Measurements from ENCODE around the gene PARS2.

The PARS2 gene

DNA sequence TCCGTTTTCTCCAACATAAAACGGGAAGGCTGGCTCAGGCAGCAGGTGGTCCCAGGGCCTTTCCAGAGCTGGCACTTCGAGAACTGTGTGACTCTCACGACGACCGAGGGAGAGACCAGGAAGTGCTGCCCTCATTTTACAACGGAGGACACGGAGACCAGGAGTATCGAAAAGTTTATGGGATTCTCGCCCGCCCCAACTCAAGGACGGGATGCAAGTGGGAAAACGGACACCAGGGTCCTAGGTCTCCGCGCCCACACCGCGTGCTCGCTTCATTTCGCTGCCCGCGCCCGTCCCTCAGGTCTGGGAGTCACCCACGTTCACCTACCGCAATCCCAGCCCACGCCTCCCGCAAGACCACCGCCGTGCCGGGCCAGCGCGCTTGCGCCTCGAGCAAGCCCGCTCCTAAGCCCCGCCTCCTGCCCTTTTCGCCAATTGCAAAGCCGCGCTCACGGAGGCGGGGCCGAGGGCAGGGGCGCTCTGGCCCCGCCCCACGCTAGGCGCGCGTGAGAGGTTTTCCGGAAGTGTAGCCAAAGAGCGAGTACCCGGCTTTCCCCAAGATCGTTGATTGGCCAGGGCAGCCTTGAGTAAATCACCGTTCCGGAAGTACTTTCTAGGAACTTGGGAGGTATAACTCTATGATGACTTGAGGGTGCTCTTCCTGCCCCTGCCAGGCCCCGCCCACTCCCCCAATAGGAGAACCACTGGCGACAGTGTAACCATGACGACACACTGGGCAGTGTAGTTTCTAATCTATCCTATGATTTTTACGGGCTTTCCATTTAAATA is at the start of gene PARS2:
TSS of gene PARS2 (minus strand) at position 391 of the 789 bp plus-strand sequence. CDS start 5,362 bp downstream, outside the sequence.
- peak; percentile 97 to 99 for DNase-seq

DNA sequence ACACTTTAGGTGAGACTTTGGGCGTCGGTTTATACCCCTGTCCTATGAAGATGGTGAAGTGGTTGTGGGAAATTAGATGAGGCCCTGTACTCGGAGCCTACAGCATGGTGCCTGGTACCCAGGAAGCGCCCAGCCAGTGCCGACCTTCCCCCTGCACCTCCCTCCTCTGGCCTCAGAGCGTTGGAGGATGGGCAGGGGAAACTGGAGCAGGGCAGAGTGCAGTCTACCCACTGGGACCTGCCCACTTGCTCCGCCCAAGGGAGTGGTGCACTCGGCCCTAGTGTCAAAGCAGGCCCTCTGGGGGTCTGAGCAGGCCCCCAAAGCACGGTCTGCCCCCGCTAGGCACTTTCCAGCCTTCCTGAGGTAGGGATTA is 49.8 kb upstream of the PARS2 start:
- DNase-seq = no peak

DNA sequence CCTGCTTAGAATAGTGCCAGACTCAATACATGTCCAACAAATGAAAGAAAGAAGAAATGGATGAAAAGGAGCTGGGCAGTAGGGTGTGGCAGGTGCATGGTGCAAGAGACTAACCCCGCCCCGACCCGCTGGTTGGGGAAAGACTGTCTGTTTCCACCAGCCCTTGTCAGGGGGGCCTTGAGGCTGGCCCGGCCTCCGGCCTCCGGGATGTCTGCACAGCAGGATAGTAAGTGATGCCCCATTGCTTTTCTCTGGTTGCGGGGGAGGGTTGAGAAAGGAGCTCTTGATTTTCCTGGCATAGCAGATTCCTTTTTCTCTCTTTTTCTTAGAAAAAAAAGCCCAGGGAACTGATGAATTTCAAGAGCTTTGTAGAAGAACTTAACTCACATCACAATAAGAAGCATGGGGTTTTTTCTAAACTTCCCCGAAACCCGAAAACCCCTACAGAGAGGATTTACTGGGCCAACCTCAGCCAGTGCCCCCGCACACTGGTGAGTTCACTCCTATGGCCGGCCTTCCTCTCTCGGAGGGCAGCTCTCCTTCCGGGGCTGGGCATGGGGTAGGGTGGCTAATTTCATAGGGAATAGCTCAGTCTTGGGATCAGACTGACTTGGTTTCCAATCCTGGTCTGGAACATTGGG is 49.3 kb upstream of the PARS2 start:
- DNase-seq = no peak

DNA sequence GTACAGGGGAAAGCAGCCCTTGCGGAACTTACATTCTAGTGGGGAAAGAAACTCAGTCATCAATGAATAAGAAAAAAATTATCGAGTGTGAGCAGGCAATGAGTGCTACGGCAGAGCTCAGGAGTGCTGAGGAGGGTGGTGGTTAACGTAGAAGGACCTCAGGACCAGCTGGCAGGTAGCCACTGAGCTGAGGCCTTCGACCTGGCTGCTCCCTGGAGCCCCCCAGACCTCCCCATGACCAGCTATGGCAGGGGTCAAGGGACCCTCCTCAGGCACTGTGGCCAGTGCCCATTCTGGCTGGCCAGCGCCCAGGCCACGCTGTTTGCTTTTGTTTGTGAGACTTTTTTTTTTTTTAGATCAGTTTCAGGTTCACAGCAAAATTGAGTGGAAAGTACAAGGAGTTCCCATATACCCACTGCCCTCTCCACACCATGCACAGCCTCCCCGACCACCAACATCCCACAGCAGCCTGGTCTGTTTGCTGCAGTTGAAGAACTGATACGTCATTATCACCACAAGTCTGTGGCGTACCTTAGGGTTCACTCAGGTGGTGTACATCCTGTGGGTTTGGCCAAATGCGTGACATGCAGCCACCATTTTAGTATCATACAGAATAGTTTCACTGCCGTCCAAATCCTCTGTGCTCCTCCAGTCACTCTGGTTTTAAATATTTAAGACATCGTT is 48.6 kb upstream of the PARS2 start:
- no peak for DNase-seq

DNA sequence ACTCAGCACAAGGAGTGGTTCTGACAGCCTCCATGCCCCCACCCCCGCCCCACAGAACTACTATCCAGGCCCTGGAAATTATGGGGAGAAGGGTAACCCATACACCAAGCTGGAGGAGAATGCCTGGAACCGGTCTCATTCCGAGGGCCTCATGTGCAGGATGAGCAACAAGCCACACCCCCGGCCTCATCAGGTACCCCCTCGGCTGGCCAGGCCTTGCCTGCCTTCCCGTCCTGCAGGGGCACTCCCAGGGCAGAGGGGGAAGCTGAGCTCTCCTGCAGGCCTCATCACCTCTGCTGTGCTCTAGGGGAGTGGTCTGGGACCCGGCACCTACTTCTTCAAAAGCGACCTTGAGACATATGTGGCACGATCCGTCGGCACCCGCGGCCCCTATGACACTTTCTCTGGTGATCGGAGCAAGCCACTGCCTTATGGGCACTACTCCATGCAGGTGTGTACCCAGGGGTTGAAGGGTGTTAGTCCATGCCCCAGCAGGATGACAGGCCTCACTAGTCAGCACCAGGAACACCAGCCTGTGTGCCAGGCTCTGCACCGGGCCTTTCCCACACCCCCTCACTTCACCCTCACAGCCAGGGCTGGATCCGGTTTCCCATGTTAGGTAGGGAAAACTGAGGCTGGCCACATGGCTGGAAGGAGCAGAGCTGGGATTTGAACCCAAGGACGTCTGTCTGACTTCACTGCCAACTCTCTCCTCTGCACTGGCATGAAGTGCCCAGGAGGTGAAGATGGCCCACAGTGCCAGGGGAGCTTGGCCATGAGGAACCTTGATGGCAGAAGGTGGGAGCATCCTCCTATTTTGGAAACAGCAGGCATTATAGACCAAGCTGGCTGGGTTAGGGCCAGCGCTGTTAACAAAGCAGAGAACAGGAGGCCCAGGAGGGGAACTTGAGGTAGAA is 47.7 kb upstream of the PARS2 start:
- no peak for DNase-seq

DNA sequence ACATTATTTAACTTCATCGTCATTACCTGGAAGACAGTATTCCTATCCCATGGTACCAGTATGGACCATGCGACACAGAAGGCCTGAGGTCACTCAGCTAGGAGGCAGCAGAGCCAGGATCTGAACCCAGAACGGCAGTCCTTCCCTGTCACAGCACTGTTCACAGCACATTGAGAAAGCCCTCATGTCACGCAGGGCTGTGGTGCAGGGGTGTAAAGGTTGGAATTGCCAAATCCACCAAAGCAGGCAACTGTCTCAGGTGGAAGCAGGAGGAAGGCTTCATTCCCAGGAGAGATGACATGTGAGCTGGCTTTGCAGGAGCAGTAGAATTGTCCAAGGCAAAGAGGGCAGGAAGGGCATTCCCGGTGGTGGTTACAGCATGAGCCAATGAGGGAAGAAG is 46.7 kb upstream of the PARS2 start:
- DNase-seq = no peak

DNA sequence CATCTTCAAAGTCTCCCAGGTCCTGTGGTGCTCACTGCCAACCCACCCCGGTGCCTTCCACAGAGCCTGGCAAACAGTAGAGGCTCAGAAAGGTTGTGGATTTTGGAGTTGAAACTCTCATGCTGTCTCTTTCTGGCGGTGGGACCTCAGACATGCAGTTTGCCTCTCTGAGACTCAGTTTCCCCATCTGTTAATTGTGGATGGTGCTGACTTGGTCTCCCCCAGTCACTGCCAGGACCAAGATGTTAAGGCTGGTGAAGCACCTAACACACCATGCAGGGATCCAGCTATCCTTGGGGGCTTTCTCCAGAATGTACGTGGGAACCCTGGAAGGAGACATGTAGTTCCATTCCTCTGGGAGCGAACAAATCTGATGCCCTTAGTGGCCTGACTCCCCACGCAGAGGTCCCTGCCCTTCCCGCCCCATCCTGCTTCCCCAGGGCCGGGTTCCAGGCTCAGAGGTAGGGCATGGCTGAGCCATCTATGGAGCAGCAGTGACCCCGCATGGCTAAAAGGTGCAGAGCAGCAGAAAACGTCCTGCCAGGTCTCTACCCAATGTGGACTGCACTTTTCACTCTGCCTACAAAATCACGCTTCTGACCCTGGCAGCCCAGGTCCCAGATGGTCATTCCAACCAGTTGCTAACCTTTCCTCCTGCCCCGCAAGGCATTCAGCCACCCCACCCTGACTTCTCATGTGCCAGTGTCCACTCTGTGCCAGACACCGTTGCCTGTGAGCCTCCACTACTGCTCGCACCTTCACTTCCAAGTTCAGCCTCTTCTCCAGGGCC is 46.0 kb upstream of the PARS2 start:
- peak; percentile 17 to 65 for DNase-seq

DNA sequence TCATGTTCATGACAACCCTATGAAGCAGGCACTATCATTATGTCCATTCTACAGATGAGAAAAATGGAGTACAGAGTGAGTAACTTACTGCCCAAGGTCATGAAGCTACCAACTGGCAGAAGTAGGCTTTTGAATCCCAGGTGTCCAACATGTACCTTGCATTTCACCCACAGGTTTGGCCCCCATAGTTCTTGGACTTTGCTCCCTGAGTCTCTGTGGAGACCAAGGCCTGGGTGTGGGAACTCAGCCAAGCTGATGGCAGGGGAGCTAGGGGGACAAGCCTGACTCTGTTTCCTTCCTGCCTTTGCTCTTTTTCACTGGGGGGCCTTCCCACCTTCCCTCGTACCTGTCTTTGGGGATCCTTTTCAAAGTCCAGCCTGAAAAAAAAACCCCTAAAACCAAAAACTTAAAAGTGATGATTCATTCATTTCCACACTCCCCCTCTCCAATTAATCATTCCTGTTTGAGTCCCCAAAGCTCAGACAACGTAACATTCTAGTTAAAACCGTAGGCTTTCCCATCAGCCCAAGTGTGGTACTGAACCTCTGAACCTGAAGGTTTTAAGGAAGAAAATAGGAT is 45.3 kb upstream of the PARS2 start:
- no peak for DNase-seq

DNA sequence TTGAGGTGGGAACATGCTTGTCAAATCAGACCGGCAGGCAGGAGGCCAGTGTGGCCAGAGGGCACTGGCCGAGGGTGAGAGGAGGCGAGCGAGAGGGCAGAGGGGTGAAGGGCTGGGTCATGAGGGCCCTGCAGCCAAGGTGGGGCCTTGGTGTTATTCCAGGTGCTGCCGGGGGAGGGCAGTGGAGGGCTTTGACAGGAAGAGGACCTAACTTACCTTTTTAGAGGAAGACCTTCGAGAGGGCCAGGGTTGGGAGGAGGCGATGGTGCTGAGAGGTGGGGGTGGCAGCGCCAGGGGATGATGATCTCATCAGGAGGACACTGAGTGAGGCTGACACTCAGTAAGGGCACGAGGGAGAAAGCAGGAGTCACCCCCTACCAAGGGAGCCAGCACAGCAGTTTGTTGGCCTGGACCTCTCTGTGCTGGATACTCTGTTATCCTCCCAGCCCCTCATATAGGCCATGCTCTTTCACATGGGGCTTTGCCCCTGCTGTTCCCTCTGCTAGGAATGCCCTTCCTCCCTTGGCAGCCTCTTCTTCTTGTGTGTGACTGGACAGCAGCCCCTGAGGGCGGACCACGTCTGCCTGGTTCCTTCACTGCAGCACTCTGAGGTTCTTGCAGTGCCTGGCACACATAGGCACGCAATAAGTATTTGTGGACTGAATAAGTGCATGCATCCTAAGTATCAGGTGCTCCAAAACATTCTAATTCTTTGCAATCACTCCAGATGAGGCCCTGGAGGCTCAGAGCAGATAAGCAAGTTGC is 44.3 kb upstream of the PARS2 start:
- no peak for DNase-seq

DNA sequence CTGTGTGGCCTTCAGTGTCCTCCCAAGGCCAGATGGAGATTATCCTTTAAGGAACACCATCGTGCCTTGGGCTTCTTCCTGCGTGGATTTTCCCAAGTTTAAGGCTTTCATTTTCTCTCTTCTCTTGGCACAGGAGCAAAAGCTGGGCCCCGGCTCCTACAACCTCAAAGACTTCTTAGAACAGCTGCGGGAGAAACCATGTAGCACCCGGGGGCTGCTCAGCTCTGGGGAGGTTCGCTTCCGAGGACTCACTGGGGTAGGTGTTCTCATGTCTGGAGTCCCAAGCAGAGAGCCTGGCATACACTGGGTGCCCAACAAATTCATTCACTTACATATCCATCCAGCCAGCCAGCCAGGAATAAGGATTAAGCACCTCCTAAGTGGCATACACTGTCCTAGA is 43.4 kb upstream of the PARS2 start:
- DNase-seq = no peak

DNA sequence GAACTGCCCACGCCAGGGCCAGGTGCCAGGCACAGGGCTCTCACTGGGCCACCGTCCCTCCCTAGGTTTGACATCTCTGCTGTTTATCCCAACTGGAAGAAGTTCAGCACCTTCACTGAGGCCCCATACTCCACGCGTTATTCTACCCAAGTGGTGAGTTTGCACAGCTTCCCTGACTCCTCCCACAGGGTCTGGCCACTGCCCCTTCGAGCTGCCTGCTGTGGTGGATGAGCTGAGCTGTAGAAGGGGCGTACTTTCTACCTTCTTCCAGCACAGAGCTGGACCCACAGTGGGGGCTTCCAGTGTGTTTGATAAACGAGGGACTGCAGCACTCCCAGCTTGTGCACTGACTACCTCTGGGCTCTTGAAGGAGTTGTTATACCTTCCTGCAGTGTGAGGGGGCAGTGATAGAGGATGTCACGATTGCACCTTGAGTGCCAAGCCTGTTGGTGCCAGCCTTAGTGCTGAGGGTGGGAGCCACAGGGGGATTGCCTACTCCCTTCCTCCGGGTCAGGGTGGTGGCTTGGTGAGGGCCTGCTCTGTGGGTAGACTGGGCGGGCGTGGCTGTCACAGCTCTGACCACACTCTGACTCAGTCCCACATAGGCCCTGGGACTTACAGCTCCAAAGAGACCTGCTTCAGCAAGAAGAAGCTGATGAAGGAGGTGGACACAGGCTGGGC is 42.7 kb upstream of the PARS2 start:
- no peak for DNase-seq

DNA sequence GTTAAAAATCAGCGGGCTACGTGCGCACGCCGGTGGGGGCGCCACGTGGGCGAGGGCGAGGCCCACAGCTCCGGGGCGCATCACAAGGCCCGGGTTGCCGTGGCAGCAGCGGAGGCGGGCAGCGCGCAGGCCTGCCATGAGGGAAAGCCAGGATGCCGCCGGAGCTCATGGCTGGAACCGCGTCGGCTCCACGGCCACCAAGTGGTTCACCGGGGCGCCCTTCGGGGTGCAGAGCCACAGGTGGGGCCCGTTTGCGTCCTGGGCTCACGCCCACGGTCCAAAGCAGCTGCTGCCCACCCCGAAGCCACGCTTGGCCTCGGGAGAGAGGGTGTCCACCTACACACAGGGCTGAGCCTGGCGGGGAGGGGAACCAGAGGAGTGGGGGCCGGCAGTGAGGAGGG is 41.7 kb upstream of the PARS2 start:
- DNase-seq = no peak

DNA sequence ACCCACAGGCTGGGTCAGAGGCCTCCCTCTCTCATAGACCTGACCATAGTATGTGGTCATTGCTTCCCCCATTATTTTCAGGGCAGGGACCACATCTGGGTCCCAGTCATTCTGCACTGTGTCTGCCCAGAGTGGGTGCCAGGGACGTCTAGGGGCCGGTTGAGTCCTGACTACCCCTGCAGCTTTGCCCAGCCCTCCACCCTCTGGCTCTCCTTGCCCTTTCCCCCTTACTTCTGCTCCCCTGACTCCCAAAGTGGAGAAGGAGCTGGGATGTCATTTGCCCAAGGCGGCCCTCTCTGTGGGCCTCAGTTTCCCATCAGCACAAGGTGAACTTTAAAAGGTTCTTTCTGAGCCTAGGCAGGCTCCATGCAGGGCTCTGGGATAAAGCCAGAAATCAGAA is 41.1 kb upstream of the PARS2 start:
- DNase-seq = no peak

DNA sequence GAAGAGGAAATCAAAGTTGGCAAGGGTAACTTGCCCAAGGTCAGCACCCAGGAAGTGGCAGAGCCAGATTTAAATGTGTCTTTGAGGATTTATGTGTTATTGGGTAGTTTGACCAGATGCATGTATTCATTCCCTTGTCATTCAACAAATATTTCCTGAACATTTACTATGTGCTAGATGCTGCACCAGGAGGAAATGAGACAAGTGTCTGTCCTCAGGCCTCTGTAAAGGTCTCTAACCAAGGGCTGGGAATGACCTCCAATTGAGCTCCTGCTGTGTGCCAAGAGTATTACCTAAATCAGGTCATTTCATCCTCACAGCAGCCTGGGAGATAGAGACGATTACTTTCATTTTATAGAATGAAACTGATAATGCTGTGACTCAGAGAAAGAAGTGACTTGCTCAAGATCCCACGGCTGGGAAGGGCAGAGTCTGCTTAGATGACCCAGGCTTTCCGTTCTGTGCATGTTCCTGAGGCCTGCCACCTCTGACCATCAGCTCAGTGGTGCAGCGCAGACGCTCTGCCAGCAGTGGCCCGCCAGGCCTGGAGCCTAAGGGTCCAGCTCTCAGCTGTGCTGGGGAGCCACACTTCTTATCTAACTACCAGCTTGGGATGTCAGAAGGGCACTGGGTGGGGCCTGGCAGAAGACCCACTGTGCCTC is 40.3 kb upstream of the PARS2 start:
- DNase-seq = no peak

DNA sequence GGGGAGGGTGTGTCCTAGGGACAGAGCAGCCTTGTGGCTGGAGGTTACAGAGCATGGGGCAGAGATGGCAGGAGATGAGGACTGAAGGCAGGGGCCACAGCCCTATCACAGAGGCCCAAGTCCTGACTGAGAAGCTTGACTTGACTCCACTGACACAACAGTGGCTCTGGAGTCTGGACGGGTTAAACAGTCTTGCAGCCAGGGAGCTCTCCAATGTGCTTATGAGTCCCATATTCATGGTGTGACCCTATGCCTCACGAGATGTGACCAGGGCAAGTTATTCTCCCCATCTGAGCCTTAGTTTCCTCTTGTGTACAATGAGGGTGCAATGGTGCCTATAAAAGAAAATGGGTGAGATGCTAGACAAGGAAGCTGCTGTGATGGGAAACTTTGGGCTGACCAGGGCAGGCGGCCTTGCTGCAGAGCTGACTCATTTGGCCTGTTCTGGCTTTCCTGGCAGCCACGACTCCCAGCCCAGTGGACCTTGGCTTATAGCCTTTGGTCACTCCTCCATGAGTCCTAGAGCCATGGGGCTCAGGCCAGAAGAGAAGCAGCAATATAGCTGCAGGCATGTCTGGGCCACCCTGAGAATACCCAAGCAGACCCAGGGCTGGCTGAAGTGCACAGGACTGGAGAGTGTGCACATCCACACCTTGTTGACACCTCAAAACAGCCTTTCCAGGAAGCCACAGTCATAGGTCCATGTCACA is 39.6 kb upstream of the PARS2 start:
- DNase-seq = no peak

DNA sequence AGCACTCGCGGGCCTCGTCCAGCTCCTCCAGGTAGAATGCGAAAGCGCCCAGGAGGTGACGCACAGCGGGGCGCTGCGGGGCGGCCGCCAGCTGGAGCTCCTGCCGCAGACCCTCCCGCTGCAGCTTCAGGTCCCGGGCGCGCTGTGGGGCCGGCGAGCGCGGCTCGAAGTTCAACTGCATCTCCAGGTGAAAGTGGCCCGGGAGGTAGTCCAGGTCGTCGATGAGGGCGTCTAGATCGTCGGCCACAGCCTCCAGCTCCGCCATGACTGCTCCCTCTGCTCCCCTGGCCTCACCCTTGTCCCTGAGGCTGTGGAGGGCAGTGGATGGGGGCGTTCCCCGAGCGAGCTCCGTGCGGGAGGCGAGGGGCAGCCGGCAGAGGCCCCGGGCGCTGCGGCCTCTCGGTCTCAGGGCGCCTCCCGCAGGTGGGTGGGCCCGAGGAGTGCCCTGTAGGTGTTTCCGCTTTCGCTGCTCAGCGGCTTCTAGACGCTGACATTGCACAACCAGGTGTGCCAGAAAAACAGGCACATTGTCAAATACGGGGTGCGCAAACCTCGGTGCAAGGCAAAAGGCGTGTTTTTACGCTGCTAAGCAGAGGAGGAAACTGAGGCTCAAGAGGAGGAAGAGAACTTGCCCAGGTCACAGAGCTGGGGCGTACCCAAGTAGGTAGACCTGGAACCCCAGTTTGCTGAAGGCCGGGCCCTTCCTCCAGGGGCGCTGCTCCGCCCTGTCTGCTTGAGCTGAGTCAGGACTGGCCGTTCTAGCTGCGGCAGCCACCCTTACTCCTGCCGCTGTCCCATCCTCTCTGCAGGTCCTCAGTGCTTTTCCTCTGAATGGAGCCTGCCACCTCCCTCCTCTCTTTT is 36.8 kb upstream of the PARS2 start, which contains the start of gene TTC22:
TSS of gene TTC22 (minus strand) at position 425 of the 861 bp plus-strand sequence. CDS start at position 265, 160 bp downstream.
- peak in 1 of 2 experiments; percentile 42 for DNase-seq

DNA sequence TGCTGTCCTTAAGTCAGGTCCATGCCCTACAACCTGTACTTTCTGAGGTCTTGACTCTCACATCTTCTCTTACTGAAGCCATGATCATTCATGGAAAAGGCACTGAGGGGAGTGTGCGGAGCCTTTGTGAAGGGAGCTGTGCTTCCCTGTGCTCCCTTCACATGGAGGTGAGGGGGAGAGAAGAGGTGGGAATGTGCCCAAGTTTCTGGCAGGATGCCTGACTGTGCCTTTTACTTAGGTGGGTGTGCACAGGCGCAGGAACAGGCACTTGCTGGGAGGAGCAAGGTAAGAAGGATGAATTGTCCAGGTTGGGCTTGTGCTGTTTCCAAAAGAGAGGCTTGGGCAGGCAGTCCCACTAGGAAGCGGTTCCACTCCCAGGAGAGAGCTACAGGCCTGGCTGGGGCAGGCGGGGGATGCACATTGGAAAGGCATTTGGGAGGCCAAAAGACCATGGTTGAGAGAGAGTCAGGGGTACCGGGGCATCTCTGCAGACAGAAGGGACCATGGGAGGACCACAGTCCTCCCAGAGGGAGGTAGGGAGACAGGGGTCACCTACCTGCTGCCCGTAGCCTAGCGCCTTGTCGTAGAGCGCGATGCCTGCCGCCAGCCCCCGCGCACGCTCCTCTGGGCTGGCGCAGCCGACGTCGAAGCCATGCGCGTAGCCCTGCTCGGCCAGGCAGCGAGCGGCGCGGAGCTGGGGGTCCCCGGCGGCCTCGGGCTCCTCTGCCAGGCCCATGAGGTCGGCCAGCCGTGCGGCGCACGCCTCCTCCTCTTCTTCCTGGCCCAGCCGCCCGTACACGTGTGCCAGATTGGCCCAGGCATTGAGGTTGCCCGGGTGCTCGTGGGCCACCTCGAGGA is 35.9 kb upstream of the PARS2 start:
- DNase-seq = no peak

Data from NCI-H524 (cell line).